ENCODE results near the gene AARS2.
"Not testable (repeated sequence)": the region's sequence is repeated elsewhere in the genome, so short reads cannot be mapped to it uniquely, and the experiment has no call there.

Gene AARS2

GRCh38 chr6:44328203-44328602, 15.1 kb upstream of the AARS2 start:
- DNase-seq, result not testable (repeated sequence)

GRCh38 chr6:44327760-44328159, 14.6 kb upstream of the AARS2 start:
- no peak for DNase-seq

- no peak for DNase-seq
Measured at GRCh38 chr6:44327096-44327495, 13.9 kb upstream of the AARS2 start.

- DNase-seq, result no peak
Measured at GRCh38 chr6:44321210-44321609, 8.1 kb upstream of the AARS2 start.

- not testable (repeated sequence) for DNase-seq
Measured at GRCh38 chr6:44317136-44317631, 4.0 kb upstream of the AARS2 start.

GRCh38 chr6:44316481-44316880, 3.3 kb upstream of the AARS2 start:
- no peak for DNase-seq

- DNase-seq, result no peak
Measured at GRCh38 chr6:44315951-44316350, 2.8 kb upstream of the AARS2 start.

- DNase-seq, result no peak
Measured at GRCh38 chr6:44315516-44315915, 2.4 kb upstream of the AARS2 start.

- DNase-seq, result not testable (repeated sequence)
Measured at GRCh38 chr6:44314657-44315056, 1.5 kb upstream of the AARS2 start.

GRCh38 chr6:44311767-44312166, 1.4 kb downstream of the AARS2 start:
- DNase-seq, result no peak

GRCh38 chr6:44311304-44311703, 1.8 kb downstream of the AARS2 start:
- no peak for DNase-seq

- no peak for DNase-seq
Measured at GRCh38 chr6:44310241-44310640, 2.9 kb downstream of the AARS2 start.

GRCh38 chr6:44309631-44310030, 3.5 kb downstream of the AARS2 start:
- no peak for DNase-seq

GRCh38 chr6:44309092-44309491, 4.1 kb downstream of the AARS2 start:
- no peak for DNase-seq

GRCh38 chr6:44307217-44307616, 5.9 kb downstream of the AARS2 start:
- DNase-seq, result no peak

GRCh38 chr6:44306710-44307109, 6.4 kb downstream of the AARS2 start:
- no peak for DNase-seq

- DNase-seq, result no peak
Measured at GRCh38 chr6:44305200-44305725, 7.9 kb downstream of the AARS2 start.

- no peak for DNase-seq
Measured at GRCh38 chr6:44304282-44305199, 8.6 kb downstream of the AARS2 start.

- no peak for DNase-seq
Measured at GRCh38 chr6:44303842-44304241, 9.3 kb downstream of the AARS2 start.

- DNase-seq, result no peak
Measured at GRCh38 chr6:44302856-44303255, 10.3 kb downstream of the AARS2 start.

GRCh38 chr6:44301782-44302564, 11.2 kb downstream of the AARS2 start:
- no peak for DNase-seq

GRCh38 chr6:44301106-44301505, 12.0 kb downstream of the AARS2 start:
- DNase-seq, result no peak

- DNase-seq, result no peak
Measured at GRCh38 chr6:44300292-44300823, 12.8 kb downstream of the AARS2 start.

Data from GDM1 (cell line).